ENCODE results near the gene GNA12. TPM values are rescaled to one million over a fixed set of nuclear protein-coding genes. Genes with fewer than 3 reads are reported as not detected.

GNA12 gene
- total and polyA plus RNA-seq, 9 of the 15 experiments (the other 6 are each of a cell fraction or from before 2014, with no cell fraction given): 0.65 to 32.7 (median 9.6) TPM

DNA sequence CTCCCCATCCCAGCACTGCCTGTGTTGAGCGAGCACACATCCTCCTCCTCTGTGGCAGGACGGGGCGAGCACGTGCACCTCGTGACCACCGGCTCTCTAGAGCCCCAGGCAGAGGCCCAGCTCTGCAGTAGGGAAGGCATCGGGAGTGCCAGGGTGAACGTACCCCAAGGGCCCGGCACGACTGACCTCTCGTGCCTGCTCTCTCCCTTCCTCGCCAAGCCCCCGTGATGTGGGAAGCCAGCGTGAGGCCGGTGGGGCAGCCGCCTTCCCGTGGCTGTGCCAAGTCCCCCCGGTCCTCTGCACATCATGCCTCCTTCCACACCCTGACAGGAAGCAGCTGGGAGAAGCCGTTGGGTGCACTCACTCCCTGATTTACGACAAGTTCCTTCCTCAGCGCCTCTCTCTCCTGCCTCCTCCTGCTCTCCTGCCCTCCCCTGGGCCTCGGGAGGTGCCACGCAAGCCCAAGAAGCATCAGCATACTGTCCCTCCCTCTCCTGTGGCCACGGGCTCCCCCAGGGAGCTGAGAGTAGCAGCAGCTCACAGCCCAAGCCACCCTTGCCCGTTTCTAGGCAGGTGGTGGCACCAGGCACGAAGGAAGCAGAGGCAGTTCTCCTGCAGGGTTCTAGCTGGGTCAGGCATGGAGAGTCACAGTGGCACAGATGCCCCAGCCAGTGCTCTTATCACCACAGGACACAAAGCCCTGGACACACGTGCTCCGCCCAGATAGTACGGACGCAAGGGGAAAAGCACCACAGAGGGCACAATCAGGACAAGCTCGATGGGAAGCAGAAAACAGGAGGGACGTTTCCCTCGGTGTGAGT is 109.1 kb downstream of the GNA12 start:
- ATAC-seq (peak; percentile 30), FAIRE-seq (peak; percentile 80), DNase-seq (ENCODE audit: extremely low read depth in 1 of 4, low spot score in 3 of 4) (peak; percentile 49 to 78 (median 74))
- Histone ChIP-seq H3K27me3 (ENCODE audit: control insufficient read depth in 2 of 2, insufficient read depth in 2 of 2, low read length in 2 of 2) (no peaks in the 10 kb centered on the region), H2AFZ (ENCODE audit: low read depth, low read length) (peak overlapping the region; percentile 49), H3K4me1 (replicated peaks in 1 of 2; ENCODE audit: control insufficient read depth in 2 of 2, insufficient read depth in 2 of 2, low read length in 2 of 2) (peaks cover 42 to 55% of the 10 kb centered on the region in 2 experiments), H3K79me2 (ENCODE audit: control insufficient read depth, insufficient read depth, low read length) (peaks cover 11% of the 10 kb centered on the region; the same call in 2 of the 3 replicates), H3K27ac (ENCODE audit: extremely low read depth, low read depth, low read length) (peak overlapping the region; percentile 49; the same call in 2 of the 3 replicates), H3K4me3 (no peak overlapping the region), H3K9me3 (replicated peaks; ENCODE audit: control insufficient read depth, insufficient read depth, low read depth, low read length) (no peaks in the 10 kb centered on the region), H3K9me1 (ENCODE audit: control insufficient read depth, insufficient read depth, low read length) (no peaks in the 10 kb centered on the region), H4K20me1 (replicated peaks; ENCODE audit: control insufficient read depth, insufficient read depth, low read length) (no peaks in the 10 kb centered on the region), H3K9ac (ENCODE audit: insufficient read depth in 1 of 2, low read depth in 2 of 2, low read length in 2 of 2) (peak overlapping the region; percentile 40 to 83), H3K4me2 (ENCODE audit: insufficient read depth, low read length) (peak overlapping the region; percentile 78), H3K36me3 (ENCODE audit: control insufficient read depth, insufficient read depth, low read length) (peaks cover 15% of the 10 kb centered on the region; the same call in 1 of the 3 replicates)
- WGBS (ENCODE audit: insufficient coverage, low coverage, missing lambda C conversion rate): 48% methylated on average over 24 of the region's 33 CpGs
- in situ Hi-C loops (cut with MboI): no loop called here
- BruUV-seq (replicated peaks): no TSS peak
- intact Hi-C loops (cut with micrococcal nuclease): loop anchor here (2.0 kb wide), 1 partner anchor 24 kb away; no protein-coding TSS in a partner anchor
- POLR2A ChIA-PET: interaction anchor here (0.6 to 3.7 kb wide), 5 partner anchors 8 to 28 kb away, joined by 3 to 22 read pairs (median 4); no protein-coding TSS in a partner anchor
- CTCF ChIA-PET (ENCODE audit: low intra/inter-chr PET ratio): no interaction called here
- TF ChIP-seq STAT5A (IDR thresholded peaks at IDR 0.05; ENCODE audit: borderline replicate concordance, low read length): peak; percentile 49; the same call in 1 of the 2 replicates
- 0 out of 2 replicates have a peak, but pooled peaks have one; percentile 35 for TF ChIP-seq ZNF766 (CRISPR knock-in tag; conservative IDR thresholded peaks at IDR 0.05)
- peak; percentile 60; the same call in 1 of the 2 replicates for TF ChIP-seq POLR2AphosphoS5 (IDR thresholded peaks at IDR 0.05; ENCODE audit: control insufficient read depth, insufficient read depth, low read depth, low read length)
- TF ChIP-seq ELF2 (CRISPR knock-in tag; IDR thresholded peaks at IDR 0.05): no peak
- TF ChIP-seq CXXC5 (CRISPR knock-in tag; IDR thresholded peaks at IDR 0.05): peak; percentile 88
- TF ChIP-seq ZNF583 (CRISPR knock-in tag; IDR thresholded peaks at IDR 0.05): 0 out of 2 replicates have a peak, but pooled peaks have one; percentile 24
- peak; percentile 83 for TF ChIP-seq CBFA2T2 (conservative IDR thresholded peaks at IDR 0.05)
- 0 out of 2 replicates have a peak, but pooled peaks have one; percentile 26 for TF ChIP-seq ETV1 (tag; conservative IDR thresholded peaks at IDR 0.05; ENCODE audit: low read depth)
- peak; percentile 57 for TF ChIP-seq ZBTB9 (CRISPR knock-in tag; IDR thresholded peaks at IDR 0.05)
- TF ChIP-seq ZNF639 (CRISPR knock-in tag; conservative IDR thresholded peaks at IDR 0.05 in 1 of 2, IDR thresholded peaks at IDR 0.05 in 1 of 2): no peak
- TF ChIP-seq ZNF134 (CRISPR knock-in tag; conservative IDR thresholded peaks at IDR 0.05): no peak
- TF ChIP-seq SAFB (IDR thresholded peaks at IDR 0.05; ENCODE audit: borderline replicate concordance, low read depth, low read length): no peak
- peak; percentile 60; the same call in 1 of the 2 replicates for TF ChIP-seq SOX6 (IDR thresholded peaks at IDR 0.05)
- peak; percentile 69; the same call in 1 of the 2 replicates for TF ChIP-seq SMARCA4 (IDR thresholded peaks at IDR 0.05)
- TF ChIP-seq MAX (CRISPR knock-in tag; IDR thresholded peaks at IDR 0.05): peak; percentile 50; the same call in 1 of the 2 replicates
- no peak for TF ChIP-seq SAP30 (IDR thresholded peaks at IDR 0.05; ENCODE audit: borderline replicate concordance, insufficient read depth, low read depth, low read length, poor library complexity, severe bottlenecking)
- TF ChIP-seq SMARCE1 (IDR thresholded peaks at IDR 0.05): peak; percentile 55
- peak; percentile 64 for TF ChIP-seq DMBX1 (CRISPR knock-in tag; IDR thresholded peaks at IDR 0.05; ENCODE audit: borderline replicate concordance)
- peak; percentile 93 for TF ChIP-seq TCF3 (CRISPR knock-in tag; IDR thresholded peaks at IDR 0.05)

Data from K562 (cell line).